Mammary epithelial cell (primary cell): ENCODE measurements around the gene DNAAF3.

Experiments
- CTCF ChIP-seq, 2 donors: IDR thresholded peaks in 1 of 2; conservative IDR thresholded peaks in 1 of 2; 2 replicates each; pipeline ENCODE4 v1.5.1; 2011 to 2012; ENCODE audit warnings: inconsistent platforms in 2 of 2, low read length in 2 of 2, mild to moderate bottlenecking in 2 of 2, control low read depth in 1 of 2, low read depth in 1 of 2; ENCODE audit not compliant: insufficient read depth in 1 of 2; ENCODE audit errors: extremely low read depth in 1 of 2
- EZH2 ChIP-seq: IDR thresholded peaks from 2 replicates; pipeline ENCODE4 v1.6.1; 2012; ENCODE audit warnings: low read length, inconsistent platforms, borderline replicate concordance

GRCh38 chr19:55172741-55173140 lies 6.3 kb upstream of the DNAAF3 start:
- TF ChIP-seq CTCF (conservative IDR thresholded peaks at IDR 0.05 in 1 of 2, IDR thresholded peaks at IDR 0.05 in 1 of 2; ENCODE audit: extremely low read depth in 1 of 2, insufficient read depth in 1 of 2, low read depth in 1 of 2, low read length in 2 of 2): no peak
- TF ChIP-seq EZH2: no peak
